Measurements from ENCODE around the gene PRRT1. TPM values are rescaled to one million over a fixed set of nuclear protein-coding genes. Genes with fewer than 3 reads are reported as not detected.

The PRRT1 gene
- total and polyA plus RNA-seq, 4 donors: 0.53 to 2.0 (median 0.97) TPM

- Histone ChIP-seq H3K4me1 (ENCODE audit: control insufficient read depth in 5 of 5, insufficient read depth in 5 of 5, low read length in 5 of 5) (peaks cover 11 to 48% (median 25%) of the 10 kb centered on the region in 5 donors), H3K27ac (ENCODE audit: low read depth in 1 of 2, low read length in 1 of 2) (peak overlapping the region; percentile 88 to 95), H3K9me3 (ENCODE audit: control insufficient read depth in 4 of 4, insufficient read depth in 3 of 4, low read length in 3 of 4) (no peaks in the 10 kb centered on the region), H3K4me3 (peak overlapping the region; percentile 15), H3K36me3 (ENCODE audit: control insufficient read depth in 4 of 4, insufficient read depth in 4 of 4, low read length in 4 of 4) (peaks cover 0 to 12% (median 9%) of the 10 kb centered on the region in 4 donors), H3K27me3 (ENCODE audit: control insufficient read depth in 3 of 3, insufficient read depth in 3 of 3, low read length in 2 of 3) (no peaks in the 10 kb centered on the region), H3K9ac (ENCODE audit: insufficient read depth in 1 of 2, low read length in 2 of 2) (peak overlapping the region; percentile 74 to 76)
- TF ChIP-seq CTCF (IDR thresholded peaks at IDR 0.05; ENCODE audit: control extremely low read depth, extremely low read depth): no peak
- no peak for DNase-seq
- no peak for ATAC-seq (ENCODE audit: insufficient read depth, low FRiP score)
- 0% methylated on average over 19 to 20 of the region's 20 CpGs for WGBS, 2 donors
These were observed 25.5 kb upstream of the PRRT1 start for GRCh38 chr6:32177183-32177787.

- Histone ChIP-seq H3K27ac (ENCODE audit: low read depth in 1 of 2, low read length in 1 of 2) (peak overlapping the region; percentile 88 to 95), H3K36me3 (ENCODE audit: control insufficient read depth in 4 of 4, insufficient read depth in 4 of 4, low read length in 4 of 4) (peaks cover 0 to 10% (median 6%) of the 10 kb centered on the region in 4 donors), H3K9me3 (ENCODE audit: control insufficient read depth in 4 of 4, insufficient read depth in 3 of 4, low read length in 3 of 4) (no peaks in the 10 kb centered on the region), H3K4me3 (no peak overlapping the region), H3K27me3 (ENCODE audit: control insufficient read depth in 3 of 3, insufficient read depth in 3 of 3, low read length in 2 of 3) (no peaks in the 10 kb centered on the region), H3K9ac (ENCODE audit: insufficient read depth in 1 of 2, low read length in 2 of 2) (peak overlapping the region; percentile 74 to 76), H3K4me1 (ENCODE audit: control insufficient read depth in 5 of 5, insufficient read depth in 5 of 5, low read length in 5 of 5) (peaks cover 7 to 48% (median 25%) of the 10 kb centered on the region in 5 donors)
- no peak for TF ChIP-seq CTCF (IDR thresholded peaks at IDR 0.05; ENCODE audit: control extremely low read depth, extremely low read depth)
- ATAC-seq (ENCODE audit: insufficient read depth, low FRiP score) (no peak), DNase-seq (no peak)
- 17 to 27% methylated on average over 5 of the region's 5 CpGs for WGBS, 2 donors
These were observed 24.9 kb upstream of the PRRT1 start for GRCh38 chr6:32176476-32177182.

- TF ChIP-seq CTCF (IDR thresholded peaks at IDR 0.05; ENCODE audit: control extremely low read depth, extremely low read depth): no peak
- H3K4me1 ChIP-seq (ENCODE audit: control insufficient read depth in 5 of 5, insufficient read depth in 5 of 5, low read length in 5 of 5): peaks cover 4 to 48% (median 25%) of the 10 kb centered on the region in 5 donors
- H3K36me3 ChIP-seq (ENCODE audit: control insufficient read depth in 4 of 4, insufficient read depth in 4 of 4, low read length in 4 of 4): peaks cover 0 to 11% (median 6%) of the 10 kb centered on the region in 4 donors
- peak within 1 kb of the TSS; percentile 79 to 84 for H3K9ac ChIP-seq (ENCODE audit: insufficient read depth in 1 of 2, low read length in 2 of 2)
- no peaks in the 10 kb centered on the region for H3K27me3 ChIP-seq (ENCODE audit: control insufficient read depth in 3 of 3, insufficient read depth in 3 of 3, low read length in 2 of 3)
- ATAC-seq (ENCODE audit: insufficient read depth, low FRiP score): peak; percentile 71
- peak within 1 kb of the TSS; percentile 88 to 95 for H3K27ac ChIP-seq (ENCODE audit: low read depth in 1 of 2, low read length in 1 of 2)
- H3K4me3 ChIP-seq: peak within 1 kb of the TSS; percentile 63
- H3K9me3 ChIP-seq (ENCODE audit: control insufficient read depth in 4 of 4, insufficient read depth in 3 of 4, low read length in 3 of 4): no peaks in the 10 kb centered on the region
- DNase-seq: peak; percentile 98 to 99 (median 98)
- WGBS, 2 donors: 1% methylated on average over 22 to 27 of the region's 27 CpGs
These were observed 24.2 kb upstream of the PRRT1 start, which contains the start of gene AGPAT1 for GRCh38 chr6:32175711-32176475. Gene AGPAT1, minus strand, starts transcription at chr6:32176084. Its CDS starts 4,588 bp downstream, at chr6:32171496.

Measured in lung (tissue), 12 donors.